Right atrium auricular region (tissue), 2 donors: ENCODE results near the gene RGL1. TPM values are rescaled to one million over a fixed set of nuclear protein-coding genes. Genes with fewer than 3 reads are reported as not detected.

Experiments
- DNase-seq: peaks from one replicate; pipeline ENCODE4 v3.0.0-alpha.2; 2019; ENCODE audit warnings: low spot score
- H3K27ac ChIP-seq, 2 donors: fragments of 200-600 bp; sonication (generic); 1 replicate in 1 of 2; 2 replicates in 1 of 2; pipeline ENCODE4 v1.5.1; 2016 to 2019
- H3K27me3 ChIP-seq, 2 donors: fragments of 200-600 bp; sonication (generic); one replicate each; pipeline versions ENCODE4 v1.5.1 to v1.6.0; 2017 to 2019
- H3K36me3 ChIP-seq: fragments of 200-600 bp; sonication (generic); one replicate; pipeline ENCODE4 v1.5.1; 2016
- H3K4me1 ChIP-seq, 2 donors: fragments of 200-600 bp; sonication (generic); one replicate each; pipeline versions ENCODE4 v1.5.1 to v1.6.0; 2017 to 2019
- H3K4me3 ChIP-seq, 2 donors: fragments of 200-600 bp; sonication (generic); 1 replicate in 1 of 2; 2 replicates in 1 of 2; pipeline ENCODE4 v1.5.1; 2017 to 2019; ENCODE audit warnings: mild to moderate bottlenecking in 1 of 2, moderate library complexity in 1 of 2
- H3K9me3 ChIP-seq, 2 donors: fragments of 200-600 bp; sonication (generic); one replicate each; pipeline ENCODE4 v1.5.1; 2019
- total RNA-seq, 2 donors: library from RNA; depleted of rRNA; stranded (reverse); fragments of >200 nt; gene quantifications; one replicate each; pipeline ENCODE4 v1.1.0, GENCODE V29; 2016
- TF ChIP-seq, protein P1 (sequence below), 2 donors: fragments of 200-600 bp; sonication (generic); IDR thresholded peaks; one replicate each; pipeline ENCODE4 v1.5.1; 2019; ENCODE audit warnings: antibody characterized with exemption in 2 of 2

RGL1 gene
- total RNA-seq, 2 donors from 2014 or later, result 14.9 to 22.7 TPM

DNA sequence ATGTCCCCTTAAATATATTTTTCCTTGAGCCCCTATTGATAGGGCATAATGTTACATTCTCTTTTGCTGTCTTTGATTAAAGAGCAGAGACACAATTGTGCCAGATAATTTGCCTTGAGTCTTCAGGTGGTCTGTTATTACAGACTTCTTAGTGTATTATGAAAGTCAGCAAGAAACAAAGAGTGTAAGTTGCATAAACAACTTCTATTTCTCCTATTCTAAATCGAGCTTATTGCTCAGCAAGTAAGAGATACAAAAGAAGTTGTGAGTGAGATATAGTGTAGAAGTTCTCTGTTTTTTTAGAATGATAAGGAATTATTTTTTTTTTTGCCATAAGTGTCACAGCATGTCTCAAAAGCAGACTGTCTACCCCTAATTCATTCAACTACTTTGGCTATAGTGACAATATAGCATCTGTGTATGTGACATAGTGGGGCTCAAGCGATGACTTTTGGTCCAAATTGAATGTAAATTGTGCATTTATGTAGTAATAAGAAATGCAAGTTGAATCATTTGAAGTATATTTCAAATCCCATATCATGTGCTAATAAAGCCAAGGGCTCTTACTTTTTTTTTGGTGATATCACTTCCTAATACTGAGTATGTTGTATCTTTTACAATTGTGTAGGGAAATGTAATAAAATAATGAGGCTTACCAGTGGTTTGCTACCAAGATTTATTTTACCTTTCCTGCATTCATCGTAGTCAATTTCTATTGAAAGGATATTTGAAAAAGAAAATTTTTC, 81.3 kb downstream of the RGL1 start:
- H3K4me3 ChIP-seq, result no peak overlapping the region
- H3K4me1 ChIP-seq, result peaks cover 0 to 34% of the 10 kb centered on the region in 2 donors
- H3K36me3 ChIP-seq, result peaks cover 20% of the 10 kb centered on the region
- no peaks in the 10 kb centered on the region for H3K9me3 ChIP-seq
- no peaks in the 10 kb centered on the region for H3K27me3 ChIP-seq
- TF ChIP-seq, protein P1, sequence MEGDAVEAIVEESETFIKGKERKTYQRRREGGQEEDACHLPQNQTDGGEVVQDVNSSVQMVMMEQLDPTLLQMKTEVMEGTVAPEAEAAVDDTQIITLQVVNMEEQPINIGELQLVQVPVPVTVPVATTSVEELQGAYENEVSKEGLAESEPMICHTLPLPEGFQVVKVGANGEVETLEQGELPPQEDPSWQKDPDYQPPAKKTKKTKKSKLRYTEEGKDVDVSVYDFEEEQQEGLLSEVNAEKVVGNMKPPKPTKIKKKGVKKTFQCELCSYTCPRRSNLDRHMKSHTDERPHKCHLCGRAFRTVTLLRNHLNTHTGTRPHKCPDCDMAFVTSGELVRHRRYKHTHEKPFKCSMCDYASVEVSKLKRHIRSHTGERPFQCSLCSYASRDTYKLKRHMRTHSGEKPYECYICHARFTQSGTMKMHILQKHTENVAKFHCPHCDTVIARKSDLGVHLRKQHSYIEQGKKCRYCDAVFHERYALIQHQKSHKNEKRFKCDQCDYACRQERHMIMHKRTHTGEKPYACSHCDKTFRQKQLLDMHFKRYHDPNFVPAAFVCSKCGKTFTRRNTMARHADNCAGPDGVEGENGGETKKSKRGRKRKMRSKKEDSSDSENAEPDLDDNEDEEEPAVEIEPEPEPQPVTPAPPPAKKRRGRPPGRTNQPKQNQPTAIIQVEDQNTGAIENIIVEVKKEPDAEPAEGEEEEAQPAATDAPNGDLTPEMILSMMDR (IDR thresholded peaks at IDR 0.05), result no peak
- DNase-seq, result no peak
- no peak overlapping the region for H3K27ac ChIP-seq

GRCh38 chr1:183886853-183887252, 81.9 kb downstream of the RGL1 start:
- H3K4me1 ChIP-seq, result peaks cover 0 to 28% of the 10 kb centered on the region in 2 donors
- H3K4me3 ChIP-seq, result no peak overlapping the region
- H3K27me3 ChIP-seq, result no peaks in the 10 kb centered on the region
- no peaks in the 10 kb centered on the region for H3K9me3 ChIP-seq
- TF ChIP-seq, protein P1 (IDR thresholded peaks at IDR 0.05), result no peak
- peaks cover 22% of the 10 kb centered on the region for H3K36me3 ChIP-seq
- no peak for DNase-seq
- no peak overlapping the region for H3K27ac ChIP-seq

GRCh38 chr1:183887826-183888819, 83.2 kb downstream of the RGL1 start:
- Histone ChIP-seq H3K9me3 (no peaks in the 10 kb centered on the region), H3K27me3 (no peaks in the 10 kb centered on the region), H3K4me1 (peaks cover 0 to 27% of the 10 kb centered on the region in 2 donors), H3K4me3 (no peak overlapping the region), H3K27ac (peak overlapping the region in 1 of 2 donors; percentile 27), H3K36me3 (peaks cover 27% of the 10 kb centered on the region)
- TF ChIP-seq, protein P1 (IDR thresholded peaks at IDR 0.05), result no peak
- DNase-seq, result no peak

DNA sequence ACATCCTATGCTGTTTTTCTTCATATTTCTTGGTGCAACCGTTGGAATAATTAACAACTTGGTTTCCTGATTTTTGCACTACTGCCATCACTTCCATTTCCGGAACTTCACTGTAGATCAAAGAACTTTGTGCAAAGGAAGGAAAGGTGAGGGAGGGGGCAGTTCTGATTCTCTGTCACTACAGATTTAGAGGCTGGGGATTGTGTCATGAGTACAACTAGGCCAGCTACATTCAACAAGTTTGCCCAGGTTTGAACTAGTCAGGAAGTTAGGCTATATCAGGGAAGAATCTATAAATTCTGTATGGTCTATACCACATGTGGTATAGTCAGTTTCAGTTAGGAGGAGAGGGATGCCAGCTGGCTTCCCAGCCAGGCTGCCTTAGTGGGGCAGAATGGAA, 84.2 kb downstream of the RGL1 start:
- Histone ChIP-seq H3K9me3 (no peaks in the 10 kb centered on the region), H3K27ac (no peak overlapping the region), H3K27me3 (no peaks in the 10 kb centered on the region), H3K4me1 (peaks cover 0 to 34% of the 10 kb centered on the region in 2 donors), H3K4me3 (no peak overlapping the region), H3K36me3 (peaks cover 25% of the 10 kb centered on the region)
- TF ChIP-seq, protein P1 (IDR thresholded peaks at IDR 0.05), result no peak
- no peak for DNase-seq

- Histone ChIP-seq H3K27ac (no peak overlapping the region), H3K36me3 (peaks cover 20% of the 10 kb centered on the region), H3K9me3 (no peaks in the 10 kb centered on the region), H3K27me3 (no peaks in the 10 kb centered on the region), H3K4me1 (peaks cover 0 to 34% of the 10 kb centered on the region in 2 donors), H3K4me3 (no peak overlapping the region)
- DNase-seq, result no peak
- TF ChIP-seq, protein P1 (IDR thresholded peaks at IDR 0.05), result no peak
Measured at GRCh38 chr1:183891158-183891856, 86.4 kb downstream of the RGL1 start.
